DND-41 (cell line): ENCODE results near the gene UBL5.

Experiments used
- ATAC-seq: fragments of 200-7000 bp; cut with Tn5 transposase; 3 replicates; pipeline ENCODE4 v1.9.1; 2021; ENCODE audit warnings: low read depth; ENCODE audit not compliant: insufficient read depth
- DNase-seq: peaks from one replicate; pipeline ENCODE4 v3.0.0-alpha.2; 2020
- H2AFZ ChIP-seq: 2 replicates; pipeline ENCODE4 v1.6.0; 2012; ENCODE audit warnings: low read depth, low read length
- H3K27ac ChIP-seq: 2 replicates; pipeline ENCODE4 v1.5.1; 2012; ENCODE audit warnings: low read length, inconsistent platforms
- H3K27me3 ChIP-seq: fragments of 200-600 bp; sonication (generic); 2 replicates; pipeline ENCODE4 v1.6.0; 2012; ENCODE audit warnings: low read length, mild to moderate bottlenecking, inconsistent platforms; ENCODE audit not compliant: insufficient read depth, poor library complexity
- H3K36me3 ChIP-seq: 2 replicates; pipeline ENCODE4 v1.5.1; 2012; ENCODE audit warnings: low read length, inconsistent platforms; ENCODE audit not compliant: insufficient read depth
- H3K4me1 ChIP-seq: 2 replicates; pipeline ENCODE4 v1.5.1; 2012; ENCODE audit warnings: mild to moderate bottlenecking, low read length; ENCODE audit not compliant: insufficient read depth
- H3K4me2 ChIP-seq: 2 replicates; pipeline ENCODE4 v1.6.0; 2012; ENCODE audit warnings: mild to moderate bottlenecking, moderate library complexity, low read length, inconsistent platforms; ENCODE audit not compliant: insufficient read depth
- H3K4me3 ChIP-seq, 2 experiments: fragments of 200-600 bp in 1 of 2; shearing (Covaris generic) in 1 of 2; 2 replicates each; pipeline ENCODE4 v1.5.1; 2012 to 2016; ENCODE audit warnings: inconsistent platforms in 2 of 2, low read length in 2 of 2, mild to moderate bottlenecking in 2 of 2, low read depth in 1 of 2, moderate library complexity in 1 of 2
- H3K79me2 ChIP-seq: 2 replicates; pipeline ENCODE4 v1.6.0; 2012; ENCODE audit warnings: low read length, inconsistent platforms; ENCODE audit not compliant: insufficient read depth
- H3K9ac ChIP-seq: 2 replicates; pipeline ENCODE4 v1.6.0; 2012; ENCODE audit warnings: low read depth, mild to moderate bottlenecking, inconsistent platforms, low read length, moderate library complexity
- H3K9me3 ChIP-seq: 2 replicates; pipeline ENCODE4 v1.5.1; 2012; ENCODE audit warnings: low read length, moderate library complexity, mild to moderate bottlenecking, inconsistent platforms; ENCODE audit not compliant: insufficient read depth, severe bottlenecking
- H4K20me1 ChIP-seq: 2 replicates; pipeline ENCODE4 v1.6.0; 2012; ENCODE audit warnings: low read length; ENCODE audit not compliant: insufficient read depth
- CTCF ChIP-seq: IDR thresholded peaks from 2 replicates; pipeline ENCODE4 v1.5.1; 2012; ENCODE audit warnings: borderline replicate concordance, low read length, moderate library complexity, mild to moderate bottlenecking; ENCODE audit not compliant: poor library complexity, severe bottlenecking; ENCODE audit errors: extremely low read depth
- EZH2 ChIP-seq: IDR thresholded peaks from 3 replicates; pipeline ENCODE4 v1.6.1; 2012; ENCODE audit warnings: borderline replicate concordance, low read depth, mild to moderate bottlenecking, moderate library complexity, low read length, inconsistent platforms; ENCODE audit not compliant: severe bottlenecking

UBL5 gene

GRCh38 chr19:9865732-9866501 lies 38.2 kb downstream of the UBL5 start:
- no peak overlapping the region for H3K4me2 ChIP-seq
- peak; percentile 100 for ATAC-seq
- peak; percentile 75 for DNase-seq
- no peak overlapping the region for H2AFZ ChIP-seq
- H3K27me3 ChIP-seq = no peaks in the 10 kb centered on the region
- H3K27ac ChIP-seq = 0 out of 2 replicates have a peak overlapping the region, but pooled peaks have one; percentile 2
- H3K4me3 ChIP-seq = no peak overlapping the region
- no peaks in the 10 kb centered on the region for H3K36me3 ChIP-seq
- H3K4me1 ChIP-seq = peaks cover 9% of the 10 kb centered on the region
- H3K9me3 ChIP-seq = no peaks in the 10 kb centered on the region
- TF ChIP-seq CTCF (no peak), EZH2 (no peak)
- H3K79me2 ChIP-seq = no peaks in the 10 kb centered on the region
- H4K20me1 ChIP-seq = no peaks in the 10 kb centered on the region
- H3K9ac ChIP-seq = no peak overlapping the region

GRCh38 chr19:9868983-9869617 lies 41.4 kb downstream of the UBL5 start:
- no peaks in the 10 kb centered on the region for H4K20me1 ChIP-seq
- no peaks in the 10 kb centered on the region for H3K27me3 ChIP-seq
- H2AFZ ChIP-seq = no peak overlapping the region
- no peak for ATAC-seq
- no peak for DNase-seq
- H3K9me3 ChIP-seq = no peaks in the 10 kb centered on the region
- H3K9ac ChIP-seq = no peak overlapping the region
- H3K4me3 ChIP-seq = no peak overlapping the region
- no peak overlapping the region for H3K4me2 ChIP-seq
- no peak overlapping the region for H3K27ac ChIP-seq
- H3K79me2 ChIP-seq = no peaks in the 10 kb centered on the region
- H3K4me1 ChIP-seq = peaks cover 9% of the 10 kb centered on the region
- TF ChIP-seq EZH2 = no peak
- TF ChIP-seq CTCF = no peak
- H3K36me3 ChIP-seq = no peaks in the 10 kb centered on the region

GRCh38 chr19:9871626-9872338 lies 44.1 kb downstream of the UBL5 start:
- no peaks in the 10 kb centered on the region for H4K20me1 ChIP-seq
- H3K9me3 ChIP-seq = no peaks in the 10 kb centered on the region
- no peaks in the 10 kb centered on the region for H3K36me3 ChIP-seq
- H3K9ac ChIP-seq = no peak overlapping the region
- H3K27me3 ChIP-seq = no peaks in the 10 kb centered on the region
- TF ChIP-seq CTCF (no peak), EZH2 (no peak)
- H3K4me3 ChIP-seq = no peak overlapping the region
- no peaks in the 10 kb centered on the region for H3K4me1 ChIP-seq
- ATAC-seq = no peak
- no peaks in the 10 kb centered on the region for H3K79me2 ChIP-seq
- no peak overlapping the region for H3K4me2 ChIP-seq
- H3K27ac ChIP-seq = no peak overlapping the region
- no peak overlapping the region for H2AFZ ChIP-seq
- DNase-seq = no peak
